Measurements from ENCODE around the gene CALD1.

CALD1 gene

DNA sequence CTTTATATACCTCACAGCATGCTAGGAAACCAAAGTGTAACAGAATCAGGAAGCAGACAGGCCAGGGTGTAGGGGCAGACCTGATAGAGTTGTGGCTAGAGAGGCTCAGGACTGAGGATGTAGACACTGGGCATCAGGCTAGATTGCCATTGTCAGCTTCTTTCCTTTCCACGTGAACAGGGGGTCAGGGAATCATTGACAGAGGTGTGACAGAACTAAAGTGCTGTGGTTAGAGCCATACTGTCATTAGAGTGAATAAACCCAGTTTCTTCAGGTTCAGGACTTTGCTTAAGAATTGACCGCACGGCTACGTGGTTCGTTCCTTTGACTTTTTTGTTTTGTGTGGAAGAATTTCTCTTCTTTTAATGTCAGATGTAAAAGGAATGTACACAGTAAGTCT is 90.7 kb downstream of the CALD1 start:
- DNase-seq: no peak

DNA sequence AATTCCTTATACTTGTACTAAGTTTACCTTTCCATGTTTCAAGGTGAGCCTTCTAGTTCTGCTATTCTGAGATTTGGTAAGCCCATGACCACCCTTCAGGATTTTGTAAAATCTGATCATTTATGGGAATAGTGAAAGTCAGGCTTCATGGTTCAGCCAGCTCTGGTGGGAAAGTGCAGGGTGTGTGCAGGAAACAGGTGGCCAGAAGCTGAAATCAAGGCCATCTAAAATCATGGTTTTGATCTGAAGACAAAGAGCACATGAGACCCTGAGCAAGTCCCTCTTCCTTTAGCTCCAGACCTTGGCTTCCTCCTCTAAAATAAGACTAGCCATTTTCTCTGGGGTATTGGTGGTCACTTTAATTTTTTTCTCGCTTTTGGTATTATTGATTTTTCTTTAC is 91.3 kb downstream of the CALD1 start:
- DNase-seq: no peak

DNA sequence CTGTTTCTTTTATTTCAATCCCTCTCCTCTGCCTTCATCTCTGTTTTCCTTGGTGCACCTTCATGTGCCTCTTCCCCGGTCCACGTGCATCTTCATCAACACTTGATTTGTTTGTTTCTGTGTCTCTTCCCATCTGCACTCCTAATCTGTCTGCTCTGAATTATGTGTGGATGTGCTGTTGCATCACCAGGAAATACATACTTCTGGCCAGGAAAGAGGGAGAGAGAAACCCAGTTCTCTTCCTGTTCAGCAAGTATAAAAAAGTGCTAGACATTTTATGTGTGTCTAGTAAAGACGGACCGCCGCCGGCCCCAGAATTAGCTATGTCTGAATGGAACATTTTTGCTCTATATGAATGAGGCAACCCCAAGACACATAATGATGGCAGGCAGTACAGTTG is 93.8 kb downstream of the CALD1 start:
- no peak for DNase-seq

DNA sequence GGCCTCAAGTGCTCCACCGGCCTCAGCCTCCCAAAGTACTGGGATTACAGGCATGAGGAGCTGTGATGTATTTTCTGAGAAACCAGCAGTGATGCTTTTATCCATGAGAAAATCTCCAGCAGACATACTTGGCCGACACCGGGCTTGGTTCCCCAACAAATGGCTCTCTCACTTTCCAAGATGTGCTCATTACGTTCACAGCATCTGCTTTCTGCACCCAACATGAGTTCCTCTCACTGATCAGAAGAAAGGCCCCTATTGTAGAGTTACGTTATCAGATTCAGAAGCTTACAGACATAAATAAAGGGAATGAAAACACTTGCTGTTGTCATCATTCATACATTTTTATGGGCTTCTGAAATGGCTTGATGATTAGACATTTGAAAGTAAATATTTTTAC is 95.0 kb downstream of the CALD1 start:
- DNase-seq: no peak

DNA sequence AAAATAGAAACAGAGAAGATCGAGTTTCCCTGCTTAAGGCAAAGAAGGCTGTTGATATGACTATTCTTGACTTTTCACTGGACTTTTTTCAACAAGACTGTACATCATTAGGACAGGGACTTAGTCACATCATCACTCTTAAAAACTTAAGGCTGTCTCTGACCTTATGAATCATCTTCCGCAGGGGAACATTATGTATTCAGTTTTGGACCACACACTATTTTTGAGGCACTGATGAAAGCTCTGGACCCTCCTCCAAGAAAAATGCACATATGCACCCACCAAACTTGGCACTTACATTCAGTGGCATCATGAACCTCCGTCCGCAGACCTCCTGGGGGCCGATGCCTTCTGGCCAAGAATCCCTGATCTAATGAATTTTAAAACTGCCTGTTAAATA is 96.4 kb downstream of the CALD1 start:
- no peak for DNase-seq

DNA sequence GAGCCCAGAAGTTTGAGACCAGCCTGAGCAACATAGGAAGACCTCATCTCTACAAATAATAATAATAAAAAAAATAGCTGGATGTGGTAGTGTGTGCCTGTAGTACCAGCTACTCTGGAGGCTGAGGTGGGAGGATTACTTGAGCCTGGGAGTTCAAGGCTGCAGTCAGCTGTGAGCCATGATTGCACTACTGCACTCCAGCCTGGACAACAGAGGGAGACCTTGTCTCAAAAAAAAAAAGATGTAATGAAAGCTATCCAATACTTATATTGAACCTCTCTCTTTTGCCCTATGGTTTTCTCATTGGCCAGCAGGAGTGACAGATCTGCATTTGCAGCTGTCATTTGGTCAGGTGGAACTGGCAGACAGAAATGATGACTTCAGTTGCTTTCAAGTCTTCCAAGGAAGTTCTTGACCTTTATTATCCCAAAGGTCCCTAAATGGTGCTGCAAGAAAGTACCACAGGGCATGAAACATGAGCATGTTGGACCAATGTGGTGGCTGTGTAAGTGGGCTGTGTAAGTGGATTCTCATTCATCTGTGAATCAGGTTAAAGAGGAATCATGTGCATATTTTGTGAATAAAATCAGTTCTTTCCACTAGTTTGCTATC is 99.4 kb downstream of the CALD1 start:
- DNase-seq: no peak

DNA sequence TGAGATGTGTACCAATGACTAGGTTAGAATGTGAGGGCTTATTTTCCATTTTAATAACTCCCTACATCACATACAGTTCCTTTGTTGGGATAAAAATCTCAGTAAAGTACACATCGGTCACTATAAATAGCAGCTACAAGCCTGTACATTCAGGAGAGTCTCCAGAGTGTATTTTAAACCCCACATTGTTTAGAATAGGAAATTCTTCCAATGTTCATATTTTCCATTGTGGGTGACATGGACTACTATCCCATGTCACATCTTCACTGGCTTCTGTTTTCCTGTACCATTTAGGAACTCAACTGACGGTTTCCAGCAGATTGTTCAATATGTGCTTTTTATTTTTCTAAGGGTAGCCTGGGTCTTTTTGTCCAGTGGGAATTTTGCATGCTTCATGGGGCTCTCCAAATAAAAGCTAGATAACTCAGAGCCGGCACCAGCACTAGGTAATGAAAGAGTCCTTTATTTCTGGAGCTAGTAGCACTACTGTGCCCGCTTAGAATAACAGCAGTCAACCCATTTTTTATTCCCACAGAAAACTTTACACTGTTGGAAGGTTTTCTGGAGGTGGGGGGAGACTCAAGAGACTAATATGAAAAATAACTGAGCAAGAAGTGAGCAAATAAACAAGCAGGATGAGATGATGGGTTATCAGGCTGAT is 100.5 kb downstream of the CALD1 start:
- no peak for DNase-seq

DNA sequence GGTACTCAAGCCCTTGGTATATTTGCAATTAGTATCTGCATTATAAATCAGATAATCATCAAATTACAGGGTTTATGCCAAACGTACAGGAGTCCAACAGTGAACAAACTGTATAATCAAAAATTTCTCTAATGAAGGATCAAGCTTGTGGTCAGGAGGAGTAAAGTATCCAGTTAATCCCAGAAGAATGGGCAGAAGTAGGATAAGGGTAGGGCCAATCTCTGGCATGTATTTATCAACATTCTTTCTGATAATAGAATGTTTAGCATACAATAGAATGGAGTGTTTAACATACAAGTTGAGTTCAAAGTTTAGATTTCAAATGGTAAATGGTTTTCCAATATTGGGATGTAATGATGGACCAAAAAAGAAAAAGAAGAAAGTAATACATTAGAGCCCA is 103.0 kb downstream of the CALD1 start:
- DNase-seq: no peak

DNA sequence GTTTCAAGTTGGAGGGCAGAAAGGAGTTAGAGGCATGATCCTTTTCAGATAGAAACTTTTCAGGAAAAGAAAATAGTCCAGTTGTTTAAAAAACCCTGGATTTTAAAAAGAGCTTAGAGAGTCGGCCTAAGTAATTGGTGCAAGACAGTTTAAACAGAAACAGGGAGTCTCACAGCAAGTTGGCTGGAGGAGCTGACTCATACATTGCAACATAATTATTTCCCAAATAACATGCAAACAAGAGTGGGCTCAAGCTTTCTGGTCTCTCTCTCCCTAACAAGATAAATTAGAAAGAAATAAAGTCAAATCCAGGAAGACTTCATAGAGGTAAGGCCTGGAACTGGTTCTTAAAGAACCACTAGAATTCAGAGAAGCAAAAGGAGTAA is 106.5 kb downstream of the CALD1 start:
- DNase-seq: no peak

DNA sequence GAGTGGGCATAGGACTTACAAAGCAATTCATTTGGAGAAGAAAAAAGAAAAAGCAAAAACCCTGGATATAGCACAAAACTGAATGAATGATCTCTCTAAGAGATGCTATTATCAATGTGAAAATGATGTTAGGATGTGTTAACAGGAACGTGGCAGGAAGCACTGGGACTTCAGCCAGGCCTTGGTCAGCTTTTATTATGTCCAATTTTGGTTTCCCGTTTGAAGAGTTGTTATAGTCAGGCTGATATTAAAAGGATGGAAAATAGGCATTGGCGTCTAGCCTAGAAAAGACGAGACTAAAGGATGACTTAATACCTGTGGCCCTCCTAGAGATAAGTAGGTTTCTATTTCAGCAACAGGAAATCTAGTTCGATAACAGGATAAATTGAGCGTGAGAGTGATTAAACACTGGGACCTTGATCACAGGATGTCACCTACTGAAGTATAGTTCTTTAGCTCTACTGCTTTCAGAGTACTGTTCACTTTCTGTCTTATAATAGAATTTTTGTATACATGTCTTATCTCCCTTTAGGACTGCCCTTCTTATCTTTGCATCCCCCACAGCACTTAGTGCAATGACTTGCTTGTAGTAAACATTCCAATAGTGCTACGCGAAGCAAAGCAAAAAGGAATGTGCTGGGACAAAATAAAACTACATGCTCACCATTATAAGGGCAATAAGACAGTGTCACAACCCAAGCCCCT is 107.1 kb downstream of the CALD1 start:
- DNase-seq: no peak

DNA sequence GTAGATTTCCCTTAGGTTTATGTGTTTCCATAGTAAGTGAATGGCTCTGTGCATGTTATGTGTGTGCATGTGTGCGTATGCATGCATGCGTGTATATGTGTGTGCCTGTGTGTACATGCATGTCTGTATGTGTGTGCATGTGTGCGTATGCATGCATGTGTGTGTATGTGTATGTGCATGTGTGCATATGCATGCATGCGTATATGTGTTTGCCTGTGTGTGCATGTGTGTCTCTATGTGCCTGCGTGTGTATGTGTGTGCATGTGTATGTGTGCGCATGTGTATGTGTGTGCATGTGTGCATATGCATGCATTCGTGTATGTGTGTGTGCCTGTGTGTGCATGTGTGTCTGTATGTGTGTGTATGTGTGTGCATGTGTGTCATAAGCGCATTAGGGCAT is 108.1 kb downstream of the CALD1 start:
- DNase-seq: no peak

DNA sequence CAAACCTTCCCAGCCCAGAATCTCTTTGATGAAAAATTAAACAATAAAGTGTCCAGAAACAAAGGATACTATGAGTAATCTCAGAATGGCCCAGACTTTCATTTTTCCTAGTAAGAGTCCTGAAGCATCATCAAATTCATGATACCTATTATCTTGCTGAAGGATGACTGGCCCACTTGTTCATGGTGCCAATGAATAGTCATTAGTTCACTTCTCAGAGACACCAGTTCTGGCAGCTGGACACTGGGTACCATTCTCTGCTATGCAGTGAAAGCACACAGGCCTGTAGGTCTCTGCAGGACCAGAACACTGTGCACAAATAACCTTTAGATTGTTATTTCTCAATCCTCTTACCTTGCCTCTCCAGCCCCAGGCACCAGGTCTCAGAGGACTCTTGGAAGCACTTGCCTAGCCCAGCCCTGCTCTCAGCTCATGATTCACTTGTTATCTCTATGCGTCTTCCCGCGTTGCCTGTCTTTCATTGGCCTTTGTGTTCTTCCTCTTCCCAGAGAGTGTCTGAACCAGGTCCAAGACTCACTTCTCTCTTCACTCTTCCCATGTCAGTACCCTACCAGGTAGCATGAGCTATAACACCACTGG is 108.8 kb downstream of the CALD1 start:
- no peak for DNase-seq

DNA sequence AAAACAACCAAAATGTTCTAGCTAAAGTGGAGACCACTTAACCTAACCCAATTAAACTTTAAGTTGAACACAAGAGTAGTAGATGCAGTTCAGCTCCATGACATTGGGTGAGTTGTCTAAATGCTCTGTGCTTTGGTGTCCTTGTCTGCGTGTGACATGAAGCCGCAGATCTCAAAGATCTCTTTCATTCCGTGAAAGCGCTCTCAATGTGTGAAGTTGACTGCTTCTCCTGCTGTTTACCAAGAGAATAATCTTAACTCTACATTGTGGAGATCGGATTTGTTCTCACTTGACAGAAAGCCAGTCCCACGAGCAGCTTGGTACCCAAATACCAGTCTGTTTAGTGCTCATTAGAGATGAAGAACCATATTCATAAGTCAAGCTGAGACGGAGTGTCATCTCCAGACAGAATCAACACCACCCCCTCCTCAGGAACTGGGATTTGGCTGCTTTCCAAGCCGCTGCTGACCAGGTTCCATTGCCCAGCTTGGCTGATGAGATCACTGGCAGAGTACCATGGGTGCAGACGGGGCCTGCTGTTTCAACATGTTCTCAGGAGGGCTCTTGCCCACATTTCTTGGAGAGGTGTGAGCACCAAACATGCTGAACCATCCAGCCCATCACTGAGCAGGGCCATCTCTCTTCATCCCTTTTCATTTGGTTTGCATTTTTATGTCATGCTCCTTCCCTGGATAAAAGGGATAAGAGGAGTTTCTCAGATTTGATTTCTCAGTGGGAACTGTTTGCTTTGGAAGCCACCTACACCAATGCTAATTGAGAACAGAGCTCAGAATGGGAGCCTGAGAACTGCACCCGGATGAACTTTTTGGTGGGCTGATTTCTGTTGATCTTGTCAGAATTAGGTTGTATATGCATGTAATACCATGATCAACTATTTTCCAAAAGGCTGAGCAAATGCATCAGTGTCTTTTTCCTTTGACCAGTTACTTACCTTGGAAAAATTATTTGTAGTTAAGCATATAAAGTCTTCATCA is 111.1 kb downstream of the CALD1 start:
- no peak for DNase-seq

DNA sequence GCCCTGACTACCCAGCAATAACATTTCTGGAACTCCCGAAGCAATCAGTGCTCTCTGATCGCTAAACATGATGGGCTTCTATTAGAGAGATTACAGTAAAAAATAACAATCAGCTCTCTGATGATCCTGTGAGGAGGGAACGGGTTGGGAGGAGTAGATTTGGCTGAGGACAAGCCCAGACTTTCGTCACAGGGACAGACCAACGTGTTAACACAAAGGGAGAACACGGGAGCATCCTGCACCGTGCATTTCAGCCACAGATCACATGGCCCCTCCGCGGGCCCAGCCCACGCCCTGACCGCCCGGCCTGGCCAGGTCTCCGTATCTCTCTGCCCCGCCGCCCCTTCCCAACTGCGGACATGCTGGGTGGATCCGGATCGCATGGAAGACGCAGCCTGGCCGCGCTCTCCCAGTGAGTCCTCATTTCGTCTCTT is 111.8 kb downstream of the CALD1 start:
- no peak for DNase-seq

DNA sequence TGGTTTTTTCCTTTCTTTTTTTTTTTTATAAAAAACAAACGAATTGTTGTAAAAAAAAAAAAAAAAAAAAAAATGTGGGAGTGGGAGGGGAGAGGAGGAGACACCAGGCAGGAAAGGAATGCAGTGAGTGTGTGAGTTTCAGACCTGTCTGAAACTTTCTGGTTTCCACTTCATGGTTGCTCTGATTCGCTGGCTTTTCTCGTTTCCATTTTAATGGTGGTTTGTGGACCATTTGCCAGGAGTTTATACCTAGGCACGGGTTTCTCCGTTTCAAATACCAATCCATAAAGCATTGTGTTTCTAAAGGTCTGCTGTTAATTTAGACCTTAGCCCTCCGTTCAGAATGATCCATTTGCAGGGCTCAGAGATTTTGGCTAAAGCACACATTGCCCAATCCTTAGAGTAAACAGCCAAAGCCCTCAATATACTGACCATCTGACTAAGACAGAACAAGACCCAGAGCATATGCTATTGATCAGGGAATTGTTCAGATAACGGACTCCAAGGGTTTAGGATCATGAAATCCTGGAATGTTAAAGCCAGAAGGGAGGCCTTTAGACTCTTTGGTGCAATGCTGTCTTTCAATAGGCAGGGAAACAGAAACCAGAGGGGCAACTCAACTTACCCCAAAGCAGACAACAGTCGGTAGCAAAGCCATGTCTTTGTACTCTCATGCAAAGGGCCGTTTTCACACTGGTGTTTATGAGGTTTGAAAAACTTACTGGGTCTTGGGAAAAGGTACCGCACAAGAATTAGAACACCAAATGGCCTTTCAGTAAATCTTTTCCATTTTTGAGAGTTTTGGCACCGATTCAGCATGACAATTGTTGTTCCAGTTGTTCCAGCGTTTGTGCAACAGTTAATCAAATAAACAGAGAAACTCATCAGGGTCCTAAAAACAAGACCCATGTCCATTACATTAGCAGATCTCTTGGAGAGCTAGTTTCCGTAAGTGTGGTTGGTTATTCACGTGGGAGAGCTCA is 112.6 kb downstream of the CALD1 start:
- no peak for DNase-seq

DNA sequence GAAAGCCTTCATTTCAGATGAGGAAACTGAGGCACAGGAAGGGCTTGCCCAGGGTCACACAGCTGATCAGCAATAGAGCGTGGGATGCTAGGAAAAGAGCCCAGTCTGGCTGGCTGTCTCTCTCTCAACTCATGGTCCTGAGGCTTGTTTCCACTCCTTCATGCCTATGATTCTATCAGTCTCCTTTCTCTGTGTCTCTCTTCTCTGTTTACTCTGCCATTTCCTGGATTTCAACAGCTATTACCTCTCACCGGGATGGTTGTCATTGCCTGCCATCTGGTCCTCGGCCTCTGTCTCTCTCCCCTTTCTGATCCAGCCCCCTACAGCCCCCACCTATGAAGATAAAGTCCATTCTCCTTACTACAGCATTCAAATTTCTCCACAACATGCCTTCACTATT is 113.5 kb downstream of the CALD1 start:
- DNase-seq: no peak

DNA sequence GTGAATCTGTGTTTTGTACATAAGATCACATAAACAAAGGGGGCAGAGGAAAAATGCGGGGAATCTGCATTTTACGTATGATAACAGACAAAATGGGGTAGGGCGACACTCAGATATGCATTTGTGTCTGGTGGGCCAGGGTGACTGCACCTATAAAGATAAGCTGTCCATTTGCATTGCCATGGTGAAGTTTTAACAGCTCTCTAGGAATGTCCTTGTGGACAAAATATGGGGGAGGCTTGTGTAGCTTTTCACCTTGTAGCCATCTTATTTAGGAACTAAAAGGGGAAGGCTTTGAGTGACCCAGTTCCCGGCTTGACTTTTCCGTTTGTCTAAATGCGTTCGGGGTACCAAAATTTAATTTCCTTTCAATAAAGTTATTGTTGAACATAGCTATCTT is 114.5 kb downstream of the CALD1 start:
- DNase-seq: no peak

DNA sequence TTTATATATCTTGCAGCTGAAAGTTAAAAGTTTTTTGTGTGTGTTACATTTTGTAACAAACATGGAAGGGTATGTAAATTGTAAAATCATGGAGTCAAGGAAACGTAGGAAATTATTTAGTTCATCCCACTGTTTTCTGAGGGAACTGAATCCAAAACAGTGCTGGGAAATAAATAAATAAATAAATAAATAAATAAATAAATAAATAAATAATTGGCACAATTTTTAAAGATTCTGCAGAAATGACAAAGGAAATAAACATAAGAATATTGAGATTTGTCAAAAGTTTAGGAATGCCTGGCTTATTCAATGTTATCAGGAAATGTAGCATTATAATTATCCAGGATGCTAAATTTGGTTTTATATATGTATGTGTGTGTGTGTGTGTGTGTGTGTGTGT is 115.5 kb downstream of the CALD1 start:
- DNase-seq: no peak

DNA sequence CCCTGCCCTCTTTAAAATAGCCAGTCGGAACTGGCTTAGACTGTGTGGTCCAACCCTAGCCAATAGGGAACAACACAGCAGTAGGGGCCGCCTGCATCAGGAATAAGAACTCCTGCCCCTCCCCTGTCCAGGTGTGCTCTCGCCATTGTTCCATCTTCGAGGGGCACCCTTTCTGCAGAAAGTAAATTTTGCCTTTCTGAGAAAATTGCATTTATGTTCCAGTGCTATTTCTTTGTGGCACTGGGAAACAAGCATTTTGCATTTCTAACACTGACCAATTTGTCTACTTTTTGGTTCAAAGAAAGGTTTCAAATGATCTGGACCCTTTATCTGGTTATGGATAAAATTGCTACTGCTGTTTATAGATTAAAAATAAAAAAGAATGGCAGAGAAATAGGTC is 116.6 kb downstream of the CALD1 start:
- no peak for DNase-seq

DNA sequence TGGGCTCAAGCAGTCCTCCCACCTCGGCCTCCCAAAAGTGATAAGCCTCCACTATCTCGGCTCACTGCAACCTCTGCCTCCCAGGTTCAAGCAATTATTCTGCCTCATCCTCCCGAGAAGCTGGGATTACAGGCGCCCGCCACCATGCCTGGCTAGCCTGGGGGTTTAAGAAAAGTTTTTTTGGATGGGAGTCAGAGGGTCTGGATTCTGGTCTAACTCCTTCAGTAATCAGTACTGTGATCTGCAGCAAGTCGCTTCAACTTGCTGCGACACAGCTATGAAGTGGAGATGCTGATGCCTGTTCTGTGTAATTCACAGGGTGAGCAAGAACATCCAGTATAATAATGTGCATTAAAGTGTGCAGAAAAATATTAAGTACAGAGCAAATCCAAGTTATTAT is 118.5 kb downstream of the CALD1 start:
- DNase-seq: no peak

DNA sequence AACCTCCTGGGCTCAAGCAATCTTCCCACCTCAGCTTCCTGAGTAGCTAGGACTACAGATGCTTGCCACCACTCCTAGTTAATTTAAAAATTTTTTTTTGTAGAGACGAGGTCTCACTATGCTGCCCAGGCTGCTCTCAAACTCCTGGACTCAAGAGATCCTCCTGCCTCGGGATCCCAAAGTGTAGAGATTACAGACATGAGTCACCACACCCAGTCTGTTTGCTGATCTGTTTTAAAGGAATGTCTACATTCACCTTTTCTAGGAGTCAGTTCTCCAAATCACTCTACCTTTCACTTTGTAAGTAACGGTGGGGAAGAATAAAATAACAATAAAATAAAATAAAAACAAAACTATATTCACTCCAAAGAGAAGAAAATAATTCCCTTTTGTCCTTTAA is 120.3 kb downstream of the CALD1 start:
- DNase-seq: no peak
